IPS-NIHi7 (cell line): ENCODE data around the gene ZC3H18.

Source experiments
- DNase-seq: peaks from one replicate; pipeline ENCODE4 v3.0.0; 2012; ENCODE audit warnings: mixed read lengths; ENCODE audit errors: extremely low spot score

The ZC3H18 gene

DNA sequence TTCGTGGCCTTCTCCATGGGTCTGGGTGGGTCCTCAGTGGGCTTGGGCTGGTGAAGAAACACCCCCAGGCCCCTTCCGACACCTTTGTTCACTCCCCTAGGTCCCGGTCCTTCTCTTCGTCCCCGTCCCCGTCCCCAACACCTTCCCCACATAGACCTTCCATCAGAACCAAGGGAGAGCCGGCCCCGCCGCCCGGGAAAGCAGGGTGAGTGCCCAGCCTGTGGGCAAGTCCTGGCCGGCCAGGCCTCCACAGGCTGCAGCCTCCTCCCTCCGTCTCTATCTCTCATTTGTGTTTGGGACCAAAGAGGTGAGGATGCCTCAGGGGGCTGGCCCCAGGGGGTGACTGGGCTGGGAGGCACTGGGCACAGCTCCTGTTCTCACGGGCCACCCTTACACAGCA is 53.7 kb downstream of the ZC3H18 start:
- no peak for DNase-seq

GRCh38 chr16:88624481-88624880 is 54.3 kb downstream of the ZC3H18 start:
- DNase-seq: no peak

GRCh38 chr16:88624977-88625576 is 54.9 kb downstream of the ZC3H18 start:
- DNase-seq: no peak

DNA sequence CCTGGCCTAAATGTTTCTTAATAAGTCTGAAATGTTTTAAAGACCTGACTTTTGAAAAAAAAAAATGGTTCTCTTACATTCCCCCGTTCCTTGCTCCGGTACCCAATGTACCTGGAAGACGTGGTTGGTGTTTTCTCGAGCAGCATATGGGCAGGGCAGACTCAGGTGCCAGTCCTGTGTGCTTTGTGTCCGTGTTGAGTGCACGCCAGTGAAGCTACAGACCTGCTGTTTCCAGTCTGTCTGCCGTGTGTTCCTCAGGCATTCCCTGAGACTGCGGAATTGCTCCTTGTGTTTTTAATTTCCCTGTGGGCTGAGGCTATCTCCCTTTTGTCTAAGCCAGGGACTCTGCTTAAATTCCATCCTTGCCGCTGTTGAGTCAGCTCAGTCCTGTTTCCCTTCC is 56.4 kb downstream of the ZC3H18 start:
- no peak for DNase-seq

GRCh38 chr16:88627531-88628411 is 57.6 kb downstream of the ZC3H18 start:
- no peak for DNase-seq

- DNase-seq: peak; percentile 87
Observed at GRCh38 chr16:88628512-88628974, 58.3 kb downstream of the ZC3H18 start.

DNA sequence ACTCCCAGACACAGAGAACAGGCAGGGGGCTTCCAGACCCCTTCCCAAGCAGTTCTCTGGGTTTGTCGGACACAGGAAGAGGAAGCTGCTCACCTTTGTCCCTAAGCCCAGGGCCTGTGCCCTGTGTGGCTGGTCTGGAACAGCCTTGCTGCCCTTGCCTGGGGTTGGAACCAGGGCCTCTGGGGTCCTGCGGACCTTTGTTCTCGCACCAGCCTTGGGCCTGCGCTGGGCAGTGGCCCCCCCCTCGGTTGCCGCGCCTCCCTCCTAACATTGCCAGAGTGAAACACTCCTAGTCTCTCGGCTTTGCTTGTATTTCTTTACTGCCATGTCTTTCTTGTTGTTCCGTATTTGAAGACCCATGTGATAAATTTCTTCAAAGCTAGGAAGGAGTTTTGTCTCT is 59.6 kb downstream of the ZC3H18 start:
- no peak for DNase-seq

- no peak for DNase-seq
Observed at GRCh38 chr16:88630433-88630832, 60.2 kb downstream of the ZC3H18 start.

- DNase-seq: no peak
Observed at GRCh38 chr16:88630941-88631340, 60.7 kb downstream of the ZC3H18 start.

DNA sequence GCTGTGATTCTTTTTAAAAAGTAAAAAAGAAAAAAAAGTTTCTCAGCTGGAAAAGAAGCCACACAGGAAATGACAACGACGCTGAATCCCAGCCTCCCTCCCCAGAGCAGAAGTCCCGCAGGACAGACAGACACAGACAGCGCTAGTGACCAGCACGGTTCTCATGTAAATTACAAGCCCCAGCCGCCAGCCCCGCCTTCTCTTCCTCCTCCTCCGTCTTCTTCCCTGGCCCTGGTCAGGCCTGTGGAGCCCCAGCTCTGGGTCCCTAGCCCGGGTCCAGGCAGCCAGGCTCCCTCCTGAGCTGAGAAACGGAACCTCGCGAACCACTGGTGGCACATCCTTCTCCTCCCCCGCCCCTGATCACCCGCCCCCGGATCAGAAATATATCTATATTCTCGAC is 61.2 kb downstream of the ZC3H18 start:
- DNase-seq: no peak

- no peak for DNase-seq
Observed at GRCh38 chr16:88631920-88632586, 61.9 kb downstream of the ZC3H18 start.

GRCh38 chr16:88632587-88632930 is 62.4 kb downstream of the ZC3H18 start:
- no peak for DNase-seq

DNA sequence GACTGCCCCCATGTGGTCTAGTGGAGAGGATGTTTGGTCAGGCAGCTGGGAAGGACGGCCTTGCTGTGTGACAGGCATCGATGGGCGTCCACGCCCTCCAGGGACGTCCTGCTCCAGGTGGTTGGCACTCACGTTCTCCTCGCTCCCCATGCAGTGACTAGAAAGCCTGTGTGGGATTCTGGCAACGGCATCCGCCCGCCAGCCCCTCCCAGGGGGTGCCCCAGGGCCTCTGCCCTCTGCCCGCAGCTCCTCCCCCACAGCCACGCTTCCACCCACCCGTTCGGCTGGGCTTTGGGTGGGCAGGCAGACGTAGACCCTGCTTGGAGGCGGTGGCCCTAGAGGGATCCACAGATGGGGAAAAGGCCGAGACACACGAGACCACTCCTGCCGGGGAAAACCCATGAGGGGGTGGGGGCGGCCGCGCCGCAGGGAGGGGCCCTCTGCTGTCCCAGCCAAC is 63.5 kb downstream of the ZC3H18 start:
- peak; percentile 83 for DNase-seq

GRCh38 chr16:88634141-88634993 is 64.2 kb downstream of the ZC3H18 start:
- DNase-seq: peak; percentile 89

DNA sequence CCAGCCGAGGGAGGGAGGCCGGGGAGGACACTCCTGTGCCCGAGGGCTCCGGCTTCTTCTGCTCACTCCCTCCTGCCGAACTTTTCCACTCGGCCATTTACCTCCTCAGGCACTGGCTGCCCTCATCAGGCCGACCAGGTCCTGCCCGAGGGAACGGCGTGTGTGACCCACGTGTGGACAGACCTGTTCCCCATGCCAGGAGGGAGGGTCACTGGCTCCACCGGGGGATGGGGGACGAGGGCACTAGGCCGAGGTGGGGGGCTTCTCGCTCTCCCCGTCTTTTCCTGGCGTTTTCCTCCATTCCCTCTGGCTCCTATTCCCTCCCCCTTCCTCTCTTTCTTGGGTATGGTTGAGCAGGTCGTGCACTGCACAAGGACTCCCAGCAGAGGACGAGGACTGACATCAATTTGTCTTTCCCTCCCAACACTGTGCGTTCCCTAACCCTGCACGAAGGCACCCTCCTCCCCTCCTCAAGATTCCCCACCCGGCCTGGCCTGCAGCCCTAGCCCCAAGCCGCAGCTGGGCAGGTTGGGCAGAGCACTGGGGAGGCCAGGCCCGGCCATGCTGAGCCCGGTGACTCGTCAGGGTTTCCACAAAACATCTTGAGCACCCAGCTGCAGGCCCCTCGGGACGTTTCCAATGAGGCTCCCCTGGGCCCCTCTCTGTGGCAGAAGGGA is 64.9 kb downstream of the ZC3H18 start:
- no peak for DNase-seq

DNA sequence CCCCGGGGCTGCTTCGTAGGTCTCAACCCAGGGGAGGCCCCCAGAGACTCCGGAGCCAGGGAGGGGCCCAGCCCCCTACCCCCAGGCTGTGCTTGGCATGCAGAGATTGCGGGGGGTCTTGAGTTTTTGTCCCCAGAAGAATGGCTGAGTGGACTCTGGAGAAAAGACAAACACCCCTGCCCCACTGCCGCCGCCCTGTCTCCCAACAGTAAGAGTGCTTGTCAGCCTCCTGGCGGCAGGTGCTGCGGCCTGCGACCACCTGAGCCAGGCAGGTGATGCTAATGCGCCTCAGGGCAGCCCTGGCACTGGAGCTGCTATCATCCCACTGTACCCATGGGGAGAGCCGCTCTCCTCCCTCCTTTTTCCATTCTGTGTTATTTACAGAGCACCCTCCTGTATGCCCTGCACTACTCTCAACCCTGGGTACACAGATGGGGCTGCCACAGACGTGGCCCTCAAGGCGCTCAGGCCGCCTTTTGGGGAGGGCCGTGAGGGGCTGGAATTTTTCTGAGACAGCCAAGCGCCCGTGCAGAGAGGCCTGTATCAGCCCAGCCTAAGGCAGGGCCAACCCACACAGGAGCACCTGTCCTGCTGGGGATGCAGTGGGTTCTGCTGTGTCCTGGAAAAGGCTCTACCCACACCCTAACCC is 65.6 kb downstream of the ZC3H18 start:
- DNase-seq: no peak

- DNase-seq: no peak
Observed at GRCh38 chr16:88636488-88637265, 66.5 kb downstream of the ZC3H18 start.

DNA sequence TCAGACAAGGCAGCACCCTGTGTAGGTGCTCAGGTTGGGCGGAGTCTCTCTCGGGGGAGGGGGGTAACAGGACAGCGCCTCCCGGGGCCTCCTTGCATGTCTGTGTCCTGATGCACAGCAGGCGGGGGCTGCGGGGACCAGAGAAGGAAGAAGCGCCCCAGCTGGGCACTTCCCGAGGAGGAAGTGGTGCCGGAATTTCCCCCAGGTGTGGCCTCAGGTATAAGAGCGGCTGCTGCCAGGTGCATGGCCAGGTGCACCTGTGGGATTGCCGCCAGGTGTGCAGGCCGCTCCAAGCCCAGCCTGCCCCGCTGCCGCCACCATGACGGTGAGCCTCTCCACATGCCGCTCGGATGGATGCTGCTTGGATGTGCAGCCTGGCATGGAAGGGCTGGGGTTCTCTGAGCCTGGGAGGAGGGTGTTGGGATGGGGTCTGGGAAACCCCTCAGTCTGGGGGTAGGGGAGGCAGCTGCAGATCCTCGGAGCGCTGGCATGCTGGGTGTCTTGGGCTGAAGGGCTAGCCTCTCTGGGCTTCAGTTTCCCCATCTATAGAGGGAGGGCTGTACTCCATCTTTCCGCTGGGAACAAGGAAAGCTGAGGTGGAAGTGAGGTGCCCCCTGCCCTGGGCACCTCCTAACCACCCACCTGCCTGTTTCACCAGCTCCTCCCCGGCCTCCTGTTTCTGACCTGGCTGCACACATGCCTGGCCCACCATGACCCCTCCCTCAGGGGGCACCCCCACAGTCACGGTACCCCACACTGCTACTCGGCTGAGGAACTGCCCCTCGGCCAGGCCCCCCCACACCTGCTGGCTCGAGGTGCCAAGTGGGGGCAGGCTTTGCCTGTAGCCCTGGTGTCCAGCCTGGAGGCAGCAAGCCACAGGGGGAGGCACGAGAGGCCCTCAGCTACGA is 68.4 kb downstream of the ZC3H18 start, which contains the start of gene IL17C:
IL17C (plus strand) TSS at position 250 of the 908 bp plus-strand sequence; CDS start at position 320, 70 bp downstream.
- no peak for DNase-seq
